ENCODE results near the gene DUSP18.
"Not testable (repeated sequence)": the region's sequence is repeated elsewhere in the genome, so short reads cannot be mapped to it uniquely, and the experiment has no call there.

Gene DUSP18

GRCh38 chr22:30636226-30637077 lies 31.2 kb downstream of the DUSP18 start:
- peak; percentile 48 for DNase-seq

- peak; percentile 99 for DNase-seq
Measured at GRCh38 chr22:30635273-30636225, 32.1 kb downstream of the DUSP18 start, which contains the start of gene SLC35E4. Gene SLC35E4 (plus strand): TSS chr22:30635781. CDS start chr22:30636451, 670 bp downstream.

GRCh38 chr22:30634471-30635233 lies 33.0 kb downstream of the DUSP18 start:
- peak; percentile 96 for DNase-seq

- DNase-seq, result not testable (repeated sequence)
Measured at GRCh38 chr22:30631469-30631868, 36.2 kb downstream of the DUSP18 start.

- no peak for DNase-seq
Measured at GRCh38 chr22:30628491-30628890, 39.2 kb downstream of the DUSP18 start.

DNA sequence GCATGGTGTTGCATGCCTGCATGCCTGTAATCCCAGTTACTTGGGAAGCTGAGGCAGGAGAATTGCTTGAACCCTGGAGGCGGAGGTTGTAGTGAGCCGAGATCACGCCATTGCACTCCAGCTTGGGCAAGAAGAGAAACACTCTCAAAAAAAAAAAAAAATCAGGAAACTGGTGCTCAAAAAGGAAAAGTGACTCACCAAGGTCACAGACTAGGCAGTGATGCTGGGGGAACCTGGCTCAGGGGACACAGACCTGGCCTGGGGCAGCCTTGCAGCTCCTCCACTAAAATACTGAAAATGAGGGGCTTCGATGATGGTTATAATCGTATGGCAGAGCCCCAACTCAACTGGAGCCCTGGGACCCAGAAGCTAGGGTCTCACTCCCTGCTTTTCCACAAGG lies 40.2 kb downstream of the DUSP18 start:
- DNase-seq, result no peak

GRCh38 chr22:30626413-30626812 lies 41.3 kb downstream of the DUSP18 start:
- DNase-seq, result no peak

- DNase-seq, result not testable (repeated sequence)
Measured at GRCh38 chr22:30619909-30620308, 47.8 kb downstream of the DUSP18 start.

GRCh38 chr22:30617819-30618218 lies 49.9 kb downstream of the DUSP18 start:
- DNase-seq, result no peak

- DNase-seq, result no peak
Measured at GRCh38 chr22:30615543-30615954, 52.1 kb downstream of the DUSP18 start.

- no peak for DNase-seq
Measured at GRCh38 chr22:30614879-30615278, 52.8 kb downstream of the DUSP18 start.

DNA sequence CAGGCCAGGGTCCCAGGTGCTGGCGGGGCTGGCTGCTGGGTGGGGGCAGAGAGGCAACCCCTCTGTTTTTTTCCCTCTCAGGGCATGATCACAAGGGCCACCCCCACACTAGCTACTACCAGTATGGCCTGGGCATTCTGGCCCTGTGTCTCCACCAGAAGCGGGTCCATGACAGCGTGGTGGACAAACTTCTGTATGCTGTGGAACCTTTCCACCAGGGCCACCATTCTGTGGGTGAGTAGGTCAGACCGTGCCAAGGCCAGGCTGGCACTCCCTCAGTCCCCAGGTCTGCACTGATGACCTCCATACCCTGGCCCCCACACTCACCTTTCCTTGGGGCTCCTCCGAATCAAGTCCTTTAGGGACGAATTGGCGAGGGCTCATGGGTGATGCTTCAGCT lies 53.4 kb downstream of the DUSP18 start:
- DNase-seq, result no peak

- DNase-seq, result no peak
Measured at GRCh38 chr22:30612789-30613188, 54.9 kb downstream of the DUSP18 start.
